Activated CD4-positive, alpha-beta T cell treated with anti-CD3 and anti-CD28 coated beads for 1 hour (primary cell): Measurements from ENCODE around the gene C17orf107.
"Not testable (repeated sequence)": the region's sequence is repeated elsewhere in the genome, so short reads cannot be mapped to it uniquely, and the experiment has no call there.

Source experiments
- DNase-seq: peaks from one replicate; pipeline ENCODE4 v3.0.0-alpha.2; 2020

Gene C17orf107

GRCh38 chr17:4901108-4901647, 1.8 kb downstream of the C17orf107 start:
- no peak for DNase-seq

- DNase-seq = no peak
Measured at GRCh38 chr17:4901648-4902344, 2.5 kb downstream of the C17orf107 start.

GRCh38 chr17:4902540-4902939, 3.2 kb downstream of the C17orf107 start:
- DNase-seq = no peak

- peak; percentile 55 for DNase-seq
Measured at GRCh38 chr17:4903051-4903818, 3.9 kb downstream of the C17orf107 start, which contains the start of gene CHRNE. Gene CHRNE, minus strand, starts transcription at chr17:4903098. Its CDS starts 35 bp downstream, at chr17:4903063.

- DNase-seq = not testable (repeated sequence)
Measured at GRCh38 chr17:4906642-4907041, 7.3 kb downstream of the C17orf107 start.

GRCh38 chr17:4908301-4908700, 9.0 kb downstream of the C17orf107 start:
- no peak for DNase-seq

- DNase-seq = peak; percentile 62
Measured at GRCh38 chr17:4908711-4909496, 9.6 kb downstream of the C17orf107 start.

GRCh38 chr17:4913994-4914393, 14.7 kb downstream of the C17orf107 start:
- DNase-seq = no peak

GRCh38 chr17:4914551-4914950, 15.2 kb downstream of the C17orf107 start:
- DNase-seq = not testable (repeated sequence)

GRCh38 chr17:4919511-4920047, 20.2 kb downstream of the C17orf107 start:
- DNase-seq = no peak

GRCh38 chr17:4920351-4921048, 21.2 kb downstream of the C17orf107 start:
- DNase-seq = no peak

- DNase-seq = no peak
Measured at GRCh38 chr17:4921320-4921719, 22.0 kb downstream of the C17orf107 start.

GRCh38 chr17:4926577-4927335, 27.4 kb downstream of the C17orf107 start:
- not testable (repeated sequence) for DNase-seq

GRCh38 chr17:4928881-4929280, 29.5 kb downstream of the C17orf107 start:
- DNase-seq = no peak

- DNase-seq = no peak
Measured at GRCh38 chr17:4931963-4932362, 32.6 kb downstream of the C17orf107 start, which contains the start of gene GP1BA. Gene GP1BA, plus strand, starts transcription at chr17:4932277. Its CDS starts 328 bp downstream, at chr17:4932605.

- DNase-seq = no peak
Measured at GRCh38 chr17:4932756-4933155, 33.4 kb downstream of the C17orf107 start.

- no peak for DNase-seq
Measured at GRCh38 chr17:4933646-4934045, 34.3 kb downstream of the C17orf107 start.

- DNase-seq = no peak
Measured at GRCh38 chr17:4934173-4934979, 35.0 kb downstream of the C17orf107 start.

GRCh38 chr17:4935650-4936049, 36.3 kb downstream of the C17orf107 start:
- no peak for DNase-seq

- no peak for DNase-seq
Measured at GRCh38 chr17:4936436-4936835, 37.1 kb downstream of the C17orf107 start.
